Measurements from ENCODE around the gene PRKAG2.

PRKAG2 gene

GRCh38 chr7:151558575-151558974, 318.3 kb downstream of the PRKAG2 start:
- no peak overlapping the region for H3K9ac ChIP-seq
- no peak overlapping the region for H3K4me2 ChIP-seq
- no peaks in the 10 kb centered on the region for H3K36me3 ChIP-seq (ENCODE audit: insufficient read depth)
- H3K4me1 ChIP-seq (ENCODE audit: low read depth, poor library complexity, severe bottlenecking): no peaks in the 10 kb centered on the region
- H3K27ac ChIP-seq: no peak overlapping the region
- no peak overlapping the region for H3K4me3 ChIP-seq (IDR thresholded peaks at IDR 0.05; ENCODE audit: insufficient read depth, low read depth, low read length)
- H2AFZ ChIP-seq (ENCODE audit: low read depth): no peak overlapping the region
- H3K79me2 ChIP-seq (ENCODE audit: insufficient read depth, low read depth): no peaks in the 10 kb centered on the region
- no peaks in the 10 kb centered on the region for H4K20me1 ChIP-seq (ENCODE audit: insufficient read depth)
- H3K27me3 ChIP-seq (ENCODE audit: insufficient read depth, low read depth): no peaks in the 10 kb centered on the region
- TF ChIP-seq CTCF (conservative IDR thresholded peaks at IDR 0.05; ENCODE audit: low read depth, low read length): no peak

DNA sequence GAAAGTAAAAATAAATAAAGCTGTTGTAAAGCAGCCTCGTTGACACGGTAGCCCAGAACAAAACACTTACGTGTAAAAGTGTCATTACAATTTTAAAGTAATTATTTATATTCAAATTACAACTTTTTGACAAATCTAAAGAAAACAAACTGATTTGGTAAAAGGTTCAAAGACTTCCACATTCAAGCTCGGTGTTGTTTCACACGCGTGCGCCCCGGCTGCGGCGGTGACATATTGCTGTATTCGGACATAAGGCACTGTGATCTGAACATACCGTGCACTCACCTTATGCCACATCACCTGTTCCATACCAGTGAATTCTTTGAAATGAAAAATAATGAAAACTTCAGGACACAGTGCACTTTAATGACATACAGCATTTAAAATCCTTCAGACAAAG, 320.3 kb downstream of the PRKAG2 start:
- no peak for TF ChIP-seq CTCF (conservative IDR thresholded peaks at IDR 0.05; ENCODE audit: low read depth, low read length)

GRCh38 chr7:151553356-151553755, 323.6 kb downstream of the PRKAG2 start:
- TF ChIP-seq CTCF (conservative IDR thresholded peaks at IDR 0.05; ENCODE audit: low read depth, low read length): no peak
- Histone ChIP-seq H3K4me3 (IDR thresholded peaks at IDR 0.05; ENCODE audit: insufficient read depth, low read depth, low read length) (no peak overlapping the region), H3K36me3 (ENCODE audit: insufficient read depth) (no peaks in the 10 kb centered on the region), H3K4me2 (no peak overlapping the region), H3K79me2 (ENCODE audit: insufficient read depth, low read depth) (no peaks in the 10 kb centered on the region), H3K27me3 (ENCODE audit: insufficient read depth, low read depth) (no peaks in the 10 kb centered on the region), H4K20me1 (ENCODE audit: insufficient read depth) (no peaks in the 10 kb centered on the region), H2AFZ (ENCODE audit: low read depth) (no peak overlapping the region), H3K27ac (no peak overlapping the region), H3K4me1 (ENCODE audit: low read depth, poor library complexity, severe bottlenecking) (no peaks in the 10 kb centered on the region), H3K9ac (no peak overlapping the region)

More for the DNA sequence above, 320.3 kb downstream of the PRKAG2 start:
- no peak overlapping the region for H3K27ac ChIP-seq
- no peaks in the 10 kb centered on the region for H3K27me3 ChIP-seq (ENCODE audit: insufficient read depth, low read depth)
- H3K4me1 ChIP-seq (ENCODE audit: low read depth, poor library complexity, severe bottlenecking): no peaks in the 10 kb centered on the region
- H3K4me2 ChIP-seq: no peak overlapping the region
- no peak overlapping the region for H3K9ac ChIP-seq
- H3K79me2 ChIP-seq (ENCODE audit: insufficient read depth, low read depth): no peaks in the 10 kb centered on the region
- H4K20me1 ChIP-seq (ENCODE audit: insufficient read depth): no peaks in the 10 kb centered on the region
- H3K36me3 ChIP-seq (ENCODE audit: insufficient read depth): no peaks in the 10 kb centered on the region
- H3K4me3 ChIP-seq (IDR thresholded peaks at IDR 0.05; ENCODE audit: insufficient read depth, low read depth, low read length): no peak overlapping the region
- H2AFZ ChIP-seq (ENCODE audit: low read depth): no peak overlapping the region

DNA sequence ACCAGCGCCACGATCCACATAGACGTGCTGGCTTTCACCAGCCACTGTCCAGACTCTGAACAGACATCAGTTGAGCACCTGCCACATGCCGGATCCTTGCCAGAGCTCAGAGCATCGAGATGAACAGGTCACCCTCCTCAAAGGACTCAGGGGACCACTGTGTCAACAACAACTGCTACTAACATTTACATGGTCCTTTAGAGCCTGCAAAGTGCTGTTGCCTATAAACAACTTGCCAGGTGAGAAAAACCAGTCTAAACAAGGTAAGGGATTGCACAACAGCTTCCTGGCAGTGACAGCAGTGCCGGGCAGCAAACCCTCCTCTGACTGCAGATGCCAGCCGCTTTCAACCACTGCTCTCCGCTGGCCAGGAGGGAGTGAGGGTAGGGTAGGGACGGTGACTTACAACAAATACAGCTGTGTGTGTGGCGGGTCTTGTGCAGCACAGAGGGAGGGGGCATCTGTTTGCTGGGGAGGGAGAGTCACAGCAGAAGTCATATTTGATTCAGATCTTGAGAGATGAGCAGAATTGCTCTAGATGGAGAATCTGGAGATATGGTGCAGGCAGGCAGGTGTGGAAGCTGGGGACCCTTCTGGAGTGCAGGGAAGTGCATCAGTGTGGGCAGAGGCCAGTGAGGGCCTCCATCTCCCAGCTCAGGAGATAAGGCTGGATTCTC, 324.4 kb downstream of the PRKAG2 start:
- H3K36me3 ChIP-seq (ENCODE audit: insufficient read depth): no peaks in the 10 kb centered on the region
- H3K4me1 ChIP-seq (ENCODE audit: low read depth, poor library complexity, severe bottlenecking): no peaks in the 10 kb centered on the region
- TF ChIP-seq CTCF (conservative IDR thresholded peaks at IDR 0.05; ENCODE audit: low read depth, low read length): no peak
- no peak overlapping the region for H3K4me3 ChIP-seq (IDR thresholded peaks at IDR 0.05; ENCODE audit: insufficient read depth, low read depth, low read length)
- no peak overlapping the region for H2AFZ ChIP-seq (ENCODE audit: low read depth)
- H3K79me2 ChIP-seq (ENCODE audit: insufficient read depth, low read depth): no peaks in the 10 kb centered on the region
- H3K4me2 ChIP-seq: no peak overlapping the region
- no peak overlapping the region for H3K9ac ChIP-seq
- H3K27ac ChIP-seq: no peak overlapping the region
- H4K20me1 ChIP-seq (ENCODE audit: insufficient read depth): no peaks in the 10 kb centered on the region
- H3K27me3 ChIP-seq (ENCODE audit: insufficient read depth, low read depth): no peaks in the 10 kb centered on the region
